Measurements from ENCODE around the gene SMIM36.

GRCh38 chr17:55540414-55541091 is 29.3 kb upstream of the SMIM36 start:
- TF ChIP-seq CTCF (IDR thresholded peaks at IDR 0.05; ENCODE audit: low read length) (no peak), EZH2 (IDR thresholded peaks at IDR 0.05; ENCODE audit: borderline replicate concordance, low read length) (no peak)
